ENCODE results near the gene SPATA20.

- TF ChIP-seq POLR2A (IDR thresholded peaks at IDR 0.05), result no peak
- TF ChIP-seq CTCF (IDR thresholded peaks at IDR 0.05), result no peak
These were observed 19.7 kb upstream of the SPATA20 start for GRCh38 chr17:50527155-50527762.

All from heart left ventricle (tissue), 13 donors.